Esophagus squamous epithelium (tissue), 4 donors: ENCODE results near the gene ZP2.

Experiments used
- CTCF ChIP-seq, 6 experiments: fragments of 450-650 bp in 4 of 6; fragments of 200-600 bp in 2 of 6; sonication (generic) in 2 of 6; IDR thresholded peaks; one replicate each; pipeline ENCODE4 v1.5.1; 2016 to 2019; ENCODE audit warnings: antibody characterized with exemption in 6 of 6, mild to moderate bottlenecking in 4 of 6, moderate library complexity in 4 of 6
- POLR2A ChIP-seq, 4 donors: fragments of 450-650 bp; IDR thresholded peaks; one replicate each; pipeline ENCODE4 v1.6.1; 2017; ENCODE audit warnings: antibody characterized with exemption in 4 of 4, mild to moderate bottlenecking in 4 of 4, moderate library complexity in 3 of 4

- TF ChIP-seq CTCF (IDR thresholded peaks at IDR 0.05) (no peak), POLR2A (IDR thresholded peaks at IDR 0.05) (no peak)
These were observed 16.5 kb upstream of the ZP2 start for GRCh38 chr16:21227866-21228265.
